H1 (cell line): ENCODE measurements around the gene ADRB2. TPM values are rescaled to one million over a fixed set of nuclear protein-coding genes. Genes with fewer than 3 reads are reported as not detected.

Experiments
- CEBPB ChIP-seq: IDR thresholded peaks from 2 replicates; pipeline ENCODE4 v1.6.1; 2012; ENCODE audit warnings: low read depth, low read length
- SAP30 ChIP-seq: fragments of 300-600 bp; sonication (generic); IDR thresholded peaks from 2 replicates; pipeline ENCODE4 v1.7.1; 2012; ENCODE audit warnings: low read length, moderate library complexity, mild to moderate bottlenecking, inconsistent platforms; ENCODE audit not compliant: insufficient read depth, insufficient replicate concordance
- TCF12 ChIP-seq: IDR thresholded peaks from 2 replicates; pipeline ENCODE4 v1.6.1; 2011; ENCODE audit warnings: low read depth, mild to moderate bottlenecking, low read length
- polyA plus RNA-seq, 7 experiments: library from polyadenylated mRNA; depleted of rRNA in 3 of 7; stranded (reverse) in 5 of 7; unstranded in 2 of 7; fragments of >200 nt in 5 of 7; fragments of 200-250 nt in 2 of 7; gene quantifications; 1 replicate in 5 of 7; 2 replicates in 1 of 7; 4 replicates in 1 of 7; pipeline versions ENCODE4 v1.2.1 to v1.2.3, GENCODE V29; 2011 to 2013; ENCODE audit warnings: missing spikeins in 2 of 7, mixed read lengths in 2 of 7
- total RNA-seq: library from RNA; stranded (reverse); fragmentation: NEBNext Ultra II Directional; extraction: Animal tissue kit (Norgen Biotek cat#: 25700); gene quantifications from 2 replicates; pipeline ENCODE4 v1.2.1, GENCODE V29; 2021
- TF ChIP-seq, protein P1 (sequence below): fragments of 300-600 bp; sonication (generic); IDR thresholded peaks from 2 replicates; pipeline ENCODE4 v1.7.1; 2012; ENCODE audit warnings: low read length, moderate library complexity, mild to moderate bottlenecking, inconsistent platforms; ENCODE audit not compliant: insufficient replicate concordance

ADRB2 gene
- total and polyA plus RNA-seq, 2 of the 8 experiments (the other 6 are each of a cell fraction or from before 2014, with no cell fraction given), result 0.65 to 0.77 TPM

- TF ChIP-seq, protein P1, sequence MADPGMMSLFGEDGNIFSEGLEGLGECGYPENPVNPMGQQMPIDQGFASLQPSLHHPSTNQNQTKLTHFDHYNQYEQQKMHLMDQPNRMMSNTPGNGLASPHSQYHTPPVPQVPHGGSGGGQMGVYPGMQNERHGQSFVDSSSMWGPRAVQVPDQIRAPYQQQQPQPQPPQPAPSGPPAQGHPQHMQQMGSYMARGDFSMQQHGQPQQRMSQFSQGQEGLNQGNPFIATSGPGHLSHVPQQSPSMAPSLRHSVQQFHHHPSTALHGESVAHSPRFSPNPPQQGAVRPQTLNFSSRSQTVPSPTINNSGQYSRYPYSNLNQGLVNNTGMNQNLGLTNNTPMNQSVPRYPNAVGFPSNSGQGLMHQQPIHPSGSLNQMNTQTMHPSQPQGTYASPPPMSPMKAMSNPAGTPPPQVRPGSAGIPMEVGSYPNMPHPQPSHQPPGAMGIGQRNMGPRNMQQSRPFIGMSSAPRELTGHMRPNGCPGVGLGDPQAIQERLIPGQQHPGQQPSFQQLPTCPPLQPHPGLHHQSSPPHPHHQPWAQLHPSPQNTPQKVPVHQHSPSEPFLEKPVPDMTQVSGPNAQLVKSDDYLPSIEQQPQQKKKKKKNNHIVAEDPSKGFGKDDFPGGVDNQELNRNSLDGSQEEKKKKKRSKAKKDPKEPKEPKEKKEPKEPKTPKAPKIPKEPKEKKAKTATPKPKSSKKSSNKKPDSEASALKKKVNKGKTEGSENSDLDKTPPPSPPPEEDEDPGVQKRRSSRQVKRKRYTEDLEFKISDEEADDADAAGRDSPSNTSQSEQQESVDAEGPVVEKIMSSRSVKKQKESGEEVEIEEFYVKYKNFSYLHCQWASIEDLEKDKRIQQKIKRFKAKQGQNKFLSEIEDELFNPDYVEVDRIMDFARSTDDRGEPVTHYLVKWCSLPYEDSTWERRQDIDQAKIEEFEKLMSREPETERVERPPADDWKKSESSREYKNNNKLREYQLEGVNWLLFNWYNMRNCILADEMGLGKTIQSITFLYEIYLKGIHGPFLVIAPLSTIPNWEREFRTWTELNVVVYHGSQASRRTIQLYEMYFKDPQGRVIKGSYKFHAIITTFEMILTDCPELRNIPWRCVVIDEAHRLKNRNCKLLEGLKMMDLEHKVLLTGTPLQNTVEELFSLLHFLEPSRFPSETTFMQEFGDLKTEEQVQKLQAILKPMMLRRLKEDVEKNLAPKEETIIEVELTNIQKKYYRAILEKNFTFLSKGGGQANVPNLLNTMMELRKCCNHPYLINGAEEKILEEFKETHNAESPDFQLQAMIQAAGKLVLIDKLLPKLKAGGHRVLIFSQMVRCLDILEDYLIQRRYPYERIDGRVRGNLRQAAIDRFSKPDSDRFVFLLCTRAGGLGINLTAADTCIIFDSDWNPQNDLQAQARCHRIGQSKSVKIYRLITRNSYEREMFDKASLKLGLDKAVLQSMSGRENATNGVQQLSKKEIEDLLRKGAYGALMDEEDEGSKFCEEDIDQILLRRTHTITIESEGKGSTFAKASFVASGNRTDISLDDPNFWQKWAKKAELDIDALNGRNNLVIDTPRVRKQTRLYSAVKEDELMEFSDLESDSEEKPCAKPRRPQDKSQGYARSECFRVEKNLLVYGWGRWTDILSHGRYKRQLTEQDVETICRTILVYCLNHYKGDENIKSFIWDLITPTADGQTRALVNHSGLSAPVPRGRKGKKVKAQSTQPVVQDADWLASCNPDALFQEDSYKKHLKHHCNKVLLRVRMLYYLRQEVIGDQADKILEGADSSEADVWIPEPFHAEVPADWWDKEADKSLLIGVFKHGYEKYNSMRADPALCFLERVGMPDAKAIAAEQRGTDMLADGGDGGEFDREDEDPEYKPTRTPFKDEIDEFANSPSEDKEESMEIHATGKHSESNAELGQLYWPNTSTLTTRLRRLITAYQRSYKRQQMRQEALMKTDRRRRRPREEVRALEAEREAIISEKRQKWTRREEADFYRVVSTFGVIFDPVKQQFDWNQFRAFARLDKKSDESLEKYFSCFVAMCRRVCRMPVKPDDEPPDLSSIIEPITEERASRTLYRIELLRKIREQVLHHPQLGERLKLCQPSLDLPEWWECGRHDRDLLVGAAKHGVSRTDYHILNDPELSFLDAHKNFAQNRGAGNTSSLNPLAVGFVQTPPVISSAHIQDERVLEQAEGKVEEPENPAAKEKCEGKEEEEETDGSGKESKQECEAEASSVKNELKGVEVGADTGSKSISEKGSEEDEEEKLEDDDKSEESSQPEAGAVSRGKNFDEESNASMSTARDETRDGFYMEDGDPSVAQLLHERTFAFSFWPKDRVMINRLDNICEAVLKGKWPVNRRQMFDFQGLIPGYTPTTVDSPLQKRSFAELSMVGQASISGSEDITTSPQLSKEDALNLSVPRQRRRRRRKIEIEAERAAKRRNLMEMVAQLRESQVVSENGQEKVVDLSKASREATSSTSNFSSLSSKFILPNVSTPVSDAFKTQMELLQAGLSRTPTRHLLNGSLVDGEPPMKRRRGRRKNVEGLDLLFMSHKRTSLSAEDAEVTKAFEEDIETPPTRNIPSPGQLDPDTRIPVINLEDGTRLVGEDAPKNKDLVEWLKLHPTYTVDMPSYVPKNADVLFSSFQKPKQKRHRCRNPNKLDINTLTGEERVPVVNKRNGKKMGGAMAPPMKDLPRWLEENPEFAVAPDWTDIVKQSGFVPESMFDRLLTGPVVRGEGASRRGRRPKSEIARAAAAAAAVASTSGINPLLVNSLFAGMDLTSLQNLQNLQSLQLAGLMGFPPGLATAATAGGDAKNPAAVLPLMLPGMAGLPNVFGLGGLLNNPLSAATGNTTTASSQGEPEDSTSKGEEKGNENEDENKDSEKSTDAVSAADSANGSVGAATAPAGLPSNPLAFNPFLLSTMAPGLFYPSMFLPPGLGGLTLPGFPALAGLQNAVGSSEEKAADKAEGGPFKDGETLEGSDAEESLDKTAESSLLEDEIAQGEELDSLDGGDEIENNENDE, result no peak
- TF ChIP-seq CEBPB (no peak), SAP30 (no peak), TCF12 (no peak)
Measured at GRCh38 chr5:148830211-148830610, 3.8 kb downstream of the ADRB2 start (continued).
